ENCODE results near the gene SLC6A18.

Gene SLC6A18

GRCh38 chr5:1183424-1184162 lies 41.6 kb upstream of the SLC6A18 start:
- TF ChIP-seq POLR2A (IDR thresholded peaks at IDR 0.05; ENCODE audit: low read depth, low read length): no peak
- FAIRE-seq (no peak), DNase-seq (ENCODE audit: insufficient read length, low spot score) (no peak)

- TF ChIP-seq POLR2A (IDR thresholded peaks at IDR 0.05; ENCODE audit: low read depth, low read length): no peak
- FAIRE-seq (no peak), DNase-seq (ENCODE audit: insufficient read length, low spot score) (no peak)
Measured at GRCh38 chr5:1184163-1184470, 41.1 kb upstream of the SLC6A18 start.

- DNase-seq (ENCODE audit: insufficient read length, low spot score): no peak
- no peak for FAIRE-seq
- TF ChIP-seq POLR2A (IDR thresholded peaks at IDR 0.05; ENCODE audit: low read depth, low read length): no peak
Measured at GRCh38 chr5:1184481-1184880, 40.7 kb upstream of the SLC6A18 start.

GRCh38 chr5:1185038-1185627 lies 40.0 kb upstream of the SLC6A18 start:
- no peak for FAIRE-seq
- no peak for TF ChIP-seq POLR2A (IDR thresholded peaks at IDR 0.05; ENCODE audit: low read depth, low read length)
- DNase-seq (ENCODE audit: insufficient read length, low spot score): no peak

- DNase-seq (ENCODE audit: insufficient read length, low spot score) (no peak), FAIRE-seq (no peak)
- TF ChIP-seq POLR2A (IDR thresholded peaks at IDR 0.05; ENCODE audit: low read depth, low read length): no peak
Measured at GRCh38 chr5:1185629-1186350, 39.4 kb upstream of the SLC6A18 start.

- FAIRE-seq (no peak), DNase-seq (ENCODE audit: insufficient read length, low spot score) (no peak)
- TF ChIP-seq POLR2A (IDR thresholded peaks at IDR 0.05; ENCODE audit: low read depth, low read length): no peak
Measured at GRCh38 chr5:1186351-1187233, 38.6 kb upstream of the SLC6A18 start.

GRCh38 chr5:1187234-1187949 lies 37.8 kb upstream of the SLC6A18 start:
- no peak for TF ChIP-seq POLR2A (IDR thresholded peaks at IDR 0.05; ENCODE audit: low read depth, low read length)
- FAIRE-seq (no peak), DNase-seq (ENCODE audit: insufficient read length, low spot score) (no peak)

GRCh38 chr5:1187950-1188334 lies 37.2 kb upstream of the SLC6A18 start:
- FAIRE-seq (no peak), DNase-seq (ENCODE audit: insufficient read length, low spot score) (no peak)
- TF ChIP-seq POLR2A (IDR thresholded peaks at IDR 0.05; ENCODE audit: low read depth, low read length): no peak

- TF ChIP-seq POLR2A (IDR thresholded peaks at IDR 0.05; ENCODE audit: low read depth, low read length): no peak
- FAIRE-seq: no peak
- no peak for DNase-seq (ENCODE audit: insufficient read length, low spot score)
Measured at GRCh38 chr5:1188464-1188863, 36.7 kb upstream of the SLC6A18 start.

GRCh38 chr5:1189269-1189668 lies 35.9 kb upstream of the SLC6A18 start:
- no peak for TF ChIP-seq POLR2A (IDR thresholded peaks at IDR 0.05; ENCODE audit: low read depth, low read length)
- FAIRE-seq (no peak), DNase-seq (ENCODE audit: insufficient read length, low spot score) (no peak)

GRCh38 chr5:1190278-1190677 lies 34.9 kb upstream of the SLC6A18 start:
- DNase-seq (ENCODE audit: insufficient read length, low spot score) (no peak), FAIRE-seq (no peak)
- TF ChIP-seq POLR2A (IDR thresholded peaks at IDR 0.05; ENCODE audit: low read depth, low read length): no peak

GRCh38 chr5:1190837-1191239 lies 34.3 kb upstream of the SLC6A18 start:
- DNase-seq (ENCODE audit: insufficient read length, low spot score) (no peak), FAIRE-seq (no peak)
- no peak for TF ChIP-seq POLR2A (IDR thresholded peaks at IDR 0.05; ENCODE audit: low read depth, low read length)

- no peak for FAIRE-seq
Measured at GRCh38 chr5:1192971-1193590, 32.1 kb upstream of the SLC6A18 start.

More at GRCh38 chr5:1192971-1193590, 32.1 kb upstream of the SLC6A18 start:
- DNase-seq (ENCODE audit: insufficient read length, low spot score): no peak
- no peak for TF ChIP-seq POLR2A (IDR thresholded peaks at IDR 0.05; ENCODE audit: low read depth, low read length)
